Ascending aorta (tissue), 2 donors: ENCODE data around the gene PLEKHG2. TPM values are rescaled to one million over a fixed set of nuclear protein-coding genes. Genes with fewer than 3 reads are reported as not detected.

Experiments
- DNase-seq, 2 donors: peaks; one replicate each; pipeline ENCODE4 v3.0.0-alpha.2; 2019; ENCODE audit warnings: low spot score in 2 of 2
- H3K27ac ChIP-seq, 2 donors: fragments of 200-600 bp; sonication (generic); one replicate each; pipeline ENCODE4 v1.5.1; 2016 to 2017; ENCODE audit warnings: mild to moderate bottlenecking in 1 of 2
- H3K27me3 ChIP-seq: fragments of 200-600 bp; sonication (generic); one replicate; pipeline ENCODE4 v1.5.1; 2017
- H3K36me3 ChIP-seq, 2 donors: fragments of 200-600 bp; sonication (generic); one replicate each; pipeline ENCODE4 v1.5.1; 2016
- H3K4me1 ChIP-seq, 2 donors: fragments of 200-600 bp; sonication (generic); one replicate each; pipeline ENCODE4 v1.5.1; 2016 to 2017; ENCODE audit warnings: mild to moderate bottlenecking in 1 of 2
- H3K4me3 ChIP-seq, 2 donors: fragments of 200-600 bp; sonication (generic); one replicate each; pipeline ENCODE4 v1.5.1; 2016 to 2017; ENCODE audit warnings: mild to moderate bottlenecking in 1 of 2
- H3K9me3 ChIP-seq, 2 donors: fragments of 200-600 bp; sonication (generic); one replicate each; pipeline ENCODE4 v1.5.1; 2016
- intact Hi-C: fragments of 100-400 bp; cut with DNase I; formaldehyde crosslinking; loops from one replicate; pipeline ENCODE4 v1.15.1; 2023
- total RNA-seq: library from RNA; depleted of rRNA; stranded (reverse); fragments of >200 nt; gene quantifications from one replicate; pipeline ENCODE4 v1.1.0, GENCODE V29; 2016
- TF ChIP-seq, protein P1 (sequence below), 3 experiments: fragments of 200-600 bp in 2 of 3; fragments of 450-650 bp in 1 of 3; sonication (generic) in 2 of 3; IDR thresholded peaks; one replicate each; pipeline ENCODE4 v1.5.1; 2016 to 2019; ENCODE audit warnings: antibody characterized with exemption in 3 of 3, mild to moderate bottlenecking in 1 of 3, moderate library complexity in 1 of 3

Gene PLEKHG2
- total RNA-seq, 1 donor from 2014 or later, result 52.9 TPM

GRCh38 chr19:39400061-39400460, 12.4 kb upstream of the PLEKHG2 start:
- Histone ChIP-seq H3K4me3 (no peak overlapping the region), H3K9me3 (no peaks in the 10 kb centered on the region), H3K27me3 (no peaks in the 10 kb centered on the region), H3K27ac (peak overlapping the region; percentile 80 to 82), H3K36me3 (peaks cover 7 to 13% of the 10 kb centered on the region in 2 donors), H3K4me1 (peaks cover 8 to 25% of the 10 kb centered on the region in 2 donors)
- intact Hi-C loops, result loop anchor here (10.0 kb wide), 2 partner anchors 745 to 1315 kb away; partner anchors contain the start of genes COQ8B and ITPKC
- TF ChIP-seq, protein P1, sequence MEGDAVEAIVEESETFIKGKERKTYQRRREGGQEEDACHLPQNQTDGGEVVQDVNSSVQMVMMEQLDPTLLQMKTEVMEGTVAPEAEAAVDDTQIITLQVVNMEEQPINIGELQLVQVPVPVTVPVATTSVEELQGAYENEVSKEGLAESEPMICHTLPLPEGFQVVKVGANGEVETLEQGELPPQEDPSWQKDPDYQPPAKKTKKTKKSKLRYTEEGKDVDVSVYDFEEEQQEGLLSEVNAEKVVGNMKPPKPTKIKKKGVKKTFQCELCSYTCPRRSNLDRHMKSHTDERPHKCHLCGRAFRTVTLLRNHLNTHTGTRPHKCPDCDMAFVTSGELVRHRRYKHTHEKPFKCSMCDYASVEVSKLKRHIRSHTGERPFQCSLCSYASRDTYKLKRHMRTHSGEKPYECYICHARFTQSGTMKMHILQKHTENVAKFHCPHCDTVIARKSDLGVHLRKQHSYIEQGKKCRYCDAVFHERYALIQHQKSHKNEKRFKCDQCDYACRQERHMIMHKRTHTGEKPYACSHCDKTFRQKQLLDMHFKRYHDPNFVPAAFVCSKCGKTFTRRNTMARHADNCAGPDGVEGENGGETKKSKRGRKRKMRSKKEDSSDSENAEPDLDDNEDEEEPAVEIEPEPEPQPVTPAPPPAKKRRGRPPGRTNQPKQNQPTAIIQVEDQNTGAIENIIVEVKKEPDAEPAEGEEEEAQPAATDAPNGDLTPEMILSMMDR (IDR thresholded peaks at IDR 0.05), result no peak
- DNase-seq, result no peak

GRCh38 chr19:39401070-39401548, 11.4 kb upstream of the PLEKHG2 start:
- Histone ChIP-seq H3K36me3 (peaks cover under 1 to 5% of the 10 kb centered on the region in 2 donors), H3K4me3 (no peak overlapping the region), H3K9me3 (no peaks in the 10 kb centered on the region), H3K27ac (peak overlapping the region; percentile 100), H3K4me1 (peaks cover 8 to 34% of the 10 kb centered on the region in 2 donors), H3K27me3 (no peaks in the 10 kb centered on the region)
- intact Hi-C loops, result loop anchor here (10.0 kb wide), 2 partner anchors 746 to 1314 kb away; partner anchors contain the start of genes COQ8B and ITPKC
- TF ChIP-seq, protein P1 (IDR thresholded peaks at IDR 0.05), result no peak
- DNase-seq, result no peak

- Histone ChIP-seq H3K36me3 (peaks cover 0 to under 1% of the 10 kb centered on the region in 2 donors), H3K27ac (peak overlapping the region; percentile 100)
- intact Hi-C loops, result loop anchor here (2.0 to 10.0 kb wide), 3 partner anchors 551 to 1313 kb away; partner anchors contain the start of genes COQ8B and ITPKC
Measured at GRCh38 chr19:39401549-39402345, 10.7 kb upstream of the PLEKHG2 start.

GRCh38 chr19:39402346-39403300, 9.8 kb upstream of the PLEKHG2 start:
- Histone ChIP-seq H3K27ac (peak overlapping the region; percentile 100), H3K36me3 (peaks cover 5 to 9% of the 10 kb centered on the region in 2 donors), H3K4me1 (peaks cover 8 to 30% of the 10 kb centered on the region in 2 donors), H3K4me3 (peak overlapping the region; percentile 74 to 78), H3K9me3 (no peaks in the 10 kb centered on the region), H3K27me3 (no peaks in the 10 kb centered on the region)
- intact Hi-C loops, result loop anchor here (1.0 to 10.0 kb wide), 4 partner anchors 10 to 1312 kb away; partner anchors contain the start of genes COQ8B, ITPKC and PLEKHG2
- peak; percentile 83 to 98 for DNase-seq
- TF ChIP-seq, protein P1 (IDR thresholded peaks at IDR 0.05), result no peak

More at GRCh38 chr19:39401549-39402345, 10.7 kb upstream of the PLEKHG2 start:
- Histone ChIP-seq H3K27me3 (no peaks in the 10 kb centered on the region), H3K4me1 (peaks cover 8 to 34% of the 10 kb centered on the region in 2 donors), H3K9me3 (no peaks in the 10 kb centered on the region), H3K4me3 (peak overlapping the region in 1 of 2 donors; percentile 78)
- peak; percentile 78 to 89 for DNase-seq
- TF ChIP-seq, protein P1 (IDR thresholded peaks at IDR 0.05), result no peak
